ENCODE data around the gene CA10.

Gene CA10

DNA sequence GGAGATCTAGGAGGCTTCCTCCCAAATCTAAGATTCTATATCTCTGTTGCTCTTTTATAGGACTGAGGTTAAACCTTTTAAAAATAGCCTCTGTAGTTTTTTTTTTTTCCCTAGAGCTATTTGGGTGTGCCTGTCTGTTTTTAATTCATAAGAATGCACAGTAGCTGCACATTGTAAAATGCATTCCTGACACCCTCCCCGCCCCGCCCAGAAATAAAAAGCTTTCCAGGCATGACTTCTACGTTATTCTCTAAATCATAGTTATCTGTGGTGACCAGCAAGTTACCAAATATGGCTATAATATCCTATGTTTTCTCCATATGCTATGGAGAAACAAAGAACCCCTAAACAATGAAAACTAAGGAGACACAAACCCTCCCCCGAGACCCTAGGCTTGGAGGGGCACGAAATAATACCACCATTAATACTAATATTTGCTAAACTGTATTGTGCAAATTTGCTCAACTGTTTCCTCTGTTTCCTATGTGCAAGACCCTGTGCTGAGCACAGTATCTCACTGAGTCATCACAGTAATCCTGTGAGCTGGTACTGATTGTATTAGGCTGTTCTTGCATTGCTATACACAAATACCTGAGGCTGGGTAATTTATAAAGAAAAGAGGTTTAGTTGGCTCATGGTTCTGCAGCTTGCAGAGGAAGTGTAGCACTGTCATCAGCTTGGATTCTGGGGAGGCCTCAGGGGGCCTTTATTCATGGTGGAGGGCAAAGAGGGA lies 388.3 kb downstream of the CA10 start:
- no peak overlapping the region for H3K4me3 ChIP-seq (ENCODE audit: low read depth, low read length)
- H3K9ac ChIP-seq (ENCODE audit: low read length), result no peak overlapping the region
- no peaks in the 10 kb centered on the region for H3K9me3 ChIP-seq (ENCODE audit: control insufficient read depth, insufficient read depth, low read depth, low read length)
- H3K4me1 ChIP-seq (ENCODE audit: control insufficient read depth, insufficient read depth, low read length), result no peaks in the 10 kb centered on the region
- no peaks in the 10 kb centered on the region for H3K36me3 ChIP-seq (ENCODE audit: control insufficient read depth, insufficient read depth, low read length)
- no peak overlapping the region for H3K27ac ChIP-seq (ENCODE audit: low read depth, low read length)
- H3K27me3 ChIP-seq (ENCODE audit: control insufficient read depth, insufficient read depth, low read length), result no peaks in the 10 kb centered on the region

DNA sequence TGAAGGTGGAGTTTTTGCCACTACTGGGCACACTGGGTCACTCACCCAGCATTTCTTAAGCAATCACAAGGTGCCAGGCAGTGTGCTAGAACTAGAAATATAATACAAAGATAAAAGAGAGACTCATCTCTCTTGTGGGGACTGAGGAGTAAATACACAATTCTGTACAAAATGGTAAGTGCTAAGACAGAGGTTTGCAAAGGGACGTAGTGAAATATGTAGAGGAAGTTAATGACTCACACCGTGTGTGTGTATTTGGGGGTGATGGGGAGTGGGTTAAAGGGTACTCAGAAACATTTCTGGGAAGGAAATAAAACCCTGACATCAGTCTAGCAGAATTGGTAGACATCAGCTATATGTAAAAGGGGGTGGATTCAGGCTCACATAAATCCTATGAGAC lies 389.3 kb downstream of the CA10 start:
- Histone ChIP-seq H3K27ac (ENCODE audit: low read depth, low read length) (no peak overlapping the region), H3K4me3 (ENCODE audit: low read depth, low read length) (no peak overlapping the region), H3K36me3 (ENCODE audit: control insufficient read depth, insufficient read depth, low read length) (no peaks in the 10 kb centered on the region), H3K9ac (ENCODE audit: low read length) (no peak overlapping the region), H3K9me3 (ENCODE audit: control insufficient read depth, insufficient read depth, low read depth, low read length) (no peaks in the 10 kb centered on the region), H3K27me3 (ENCODE audit: control insufficient read depth, insufficient read depth, low read length) (no peaks in the 10 kb centered on the region), H3K4me1 (ENCODE audit: control insufficient read depth, insufficient read depth, low read length) (no peaks in the 10 kb centered on the region)

DNA sequence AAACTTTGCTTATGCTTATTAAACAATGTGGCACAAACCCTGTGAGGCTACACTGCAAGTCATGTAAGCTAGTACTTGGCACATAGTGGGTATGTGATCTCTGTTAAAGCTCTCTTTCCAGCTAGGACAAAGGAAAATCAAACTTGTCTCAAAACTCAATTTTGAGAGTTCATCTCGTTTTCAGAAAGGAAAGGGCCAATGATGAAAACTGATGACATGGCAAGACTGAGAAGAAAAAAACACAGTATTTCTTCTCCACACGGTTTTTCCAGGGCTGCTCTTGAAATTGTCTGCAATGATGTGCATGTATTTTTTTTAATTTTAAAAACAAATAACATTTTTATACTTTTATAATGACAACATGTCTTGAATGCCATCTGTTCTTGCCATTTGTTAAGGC lies 389.8 kb downstream of the CA10 start:
- Histone ChIP-seq H3K4me3 (ENCODE audit: low read depth, low read length) (no peak overlapping the region), H3K9ac (ENCODE audit: low read length) (no peak overlapping the region), H3K27me3 (ENCODE audit: control insufficient read depth, insufficient read depth, low read length) (no peaks in the 10 kb centered on the region), H3K4me1 (ENCODE audit: control insufficient read depth, insufficient read depth, low read length) (no peaks in the 10 kb centered on the region), H3K9me3 (ENCODE audit: control insufficient read depth, insufficient read depth, low read depth, low read length) (no peaks in the 10 kb centered on the region), H3K36me3 (ENCODE audit: control insufficient read depth, insufficient read depth, low read length) (no peaks in the 10 kb centered on the region), H3K27ac (ENCODE audit: low read depth, low read length) (no peak overlapping the region)

DNA sequence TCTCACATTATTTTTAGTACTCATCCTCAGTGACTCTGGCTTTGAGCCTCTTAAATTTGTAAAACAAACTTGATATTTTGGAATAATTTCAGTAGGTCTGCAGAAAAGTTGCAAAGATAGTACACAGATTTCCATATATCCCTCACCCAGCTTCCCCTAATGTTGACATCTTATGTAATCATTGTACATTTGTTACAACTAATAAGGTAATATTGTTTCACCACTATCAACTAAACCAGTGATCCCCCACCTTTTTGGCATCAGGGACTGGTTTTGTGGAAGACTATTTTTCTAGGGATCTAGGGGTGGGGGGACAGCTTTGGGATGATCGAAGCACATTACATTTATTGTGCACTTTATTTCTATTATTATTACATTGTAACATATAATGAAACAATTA lies 391.2 kb downstream of the CA10 start:
- Histone ChIP-seq H3K36me3 (ENCODE audit: control insufficient read depth, insufficient read depth, low read length) (no peaks in the 10 kb centered on the region), H3K27me3 (ENCODE audit: control insufficient read depth, insufficient read depth, low read length) (no peaks in the 10 kb centered on the region), H3K27ac (ENCODE audit: low read depth, low read length) (no peak overlapping the region), H3K9me3 (ENCODE audit: control insufficient read depth, insufficient read depth, low read depth, low read length) (no peaks in the 10 kb centered on the region), H3K4me3 (ENCODE audit: low read depth, low read length) (no peak overlapping the region), H3K4me1 (ENCODE audit: control insufficient read depth, insufficient read depth, low read length) (no peaks in the 10 kb centered on the region), H3K9ac (ENCODE audit: low read length) (no peak overlapping the region)

DNA sequence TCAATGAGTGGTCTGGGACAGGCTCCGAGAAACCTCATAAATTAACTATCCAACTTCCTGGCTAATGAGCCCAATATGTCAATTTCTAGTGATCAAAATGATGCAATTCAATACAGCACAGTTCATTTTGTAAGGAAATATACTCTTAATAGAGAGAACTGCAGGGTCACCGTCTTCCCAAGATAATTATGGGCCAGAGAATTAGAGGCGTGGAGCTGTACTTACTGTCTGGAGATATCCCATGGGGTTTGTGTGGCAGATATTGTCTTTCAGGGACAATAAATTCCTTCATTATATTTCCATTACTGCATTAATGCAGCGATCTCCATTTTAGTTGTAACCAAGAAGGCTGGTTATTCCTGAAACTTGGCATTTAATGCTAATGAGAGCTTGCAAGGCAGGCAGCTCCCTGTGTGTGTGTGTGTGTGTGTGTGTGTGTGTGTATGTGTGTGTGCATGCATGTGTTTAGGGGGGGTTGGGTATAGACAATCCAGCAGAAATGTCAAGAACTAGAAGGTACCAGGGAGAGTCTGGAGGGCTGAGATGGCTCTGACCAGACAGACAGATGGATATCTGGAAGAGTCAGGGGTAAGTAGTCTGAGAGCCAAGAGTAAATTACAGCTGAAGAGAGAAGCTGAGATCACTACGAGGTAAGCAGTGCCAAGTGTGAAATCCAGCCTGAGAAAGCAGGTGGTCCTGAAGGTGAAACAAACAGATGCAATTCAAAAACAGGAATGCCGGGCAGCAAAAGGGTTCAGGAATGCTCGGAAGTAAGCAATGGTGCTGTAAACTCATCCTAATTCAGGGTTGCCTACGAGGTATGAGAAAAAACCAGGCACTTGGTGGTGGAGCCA lies 393.0 kb downstream of the CA10 start:
- Histone ChIP-seq H3K27ac (ENCODE audit: low read depth, low read length) (no peak overlapping the region), H3K27me3 (ENCODE audit: control insufficient read depth, insufficient read depth, low read length) (no peaks in the 10 kb centered on the region), H3K9me3 (ENCODE audit: control insufficient read depth, insufficient read depth, low read depth, low read length) (no peaks in the 10 kb centered on the region), H3K36me3 (ENCODE audit: control insufficient read depth, insufficient read depth, low read length) (no peaks in the 10 kb centered on the region), H3K4me3 (ENCODE audit: low read depth, low read length) (no peak overlapping the region), H3K4me1 (ENCODE audit: control insufficient read depth, insufficient read depth, low read length) (no peaks in the 10 kb centered on the region), H3K9ac (ENCODE audit: low read length) (no peak overlapping the region)

DNA sequence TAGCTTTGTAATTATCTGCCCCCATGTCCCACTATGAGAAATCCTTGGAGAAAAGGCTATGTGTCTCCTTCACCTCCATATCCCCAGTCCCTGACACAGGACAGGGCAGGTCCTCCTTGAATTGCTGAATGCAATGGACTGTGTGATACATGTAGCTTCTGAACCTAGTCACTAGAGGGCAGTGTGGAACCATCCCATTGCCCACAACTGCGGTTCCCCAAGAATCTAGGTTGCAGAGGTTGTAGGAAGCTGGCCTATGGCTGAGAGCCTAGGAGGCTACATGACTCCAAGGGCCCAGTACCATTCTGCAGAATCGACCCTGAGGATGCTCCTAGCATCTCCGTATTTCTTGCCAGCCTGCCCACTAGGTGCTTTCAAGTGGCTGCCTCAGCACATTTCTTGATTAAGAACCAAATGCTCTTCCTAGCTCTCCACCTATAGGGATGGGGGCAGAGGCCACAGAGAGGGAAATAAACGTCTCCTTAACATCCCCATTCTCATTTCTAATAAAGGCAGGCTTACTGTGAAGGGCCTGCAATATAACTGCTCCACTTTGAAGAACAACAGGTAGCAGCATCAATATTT lies 394.0 kb downstream of the CA10 start:
- H3K9me3 ChIP-seq (ENCODE audit: control insufficient read depth, insufficient read depth, low read depth, low read length), result no peaks in the 10 kb centered on the region
- H3K4me3 ChIP-seq (ENCODE audit: low read depth, low read length), result no peak overlapping the region
- H3K36me3 ChIP-seq (ENCODE audit: control insufficient read depth, insufficient read depth, low read length), result no peaks in the 10 kb centered on the region
- H3K27me3 ChIP-seq (ENCODE audit: control insufficient read depth, insufficient read depth, low read length), result no peaks in the 10 kb centered on the region
- H3K9ac ChIP-seq (ENCODE audit: low read length), result no peak overlapping the region
- H3K4me1 ChIP-seq (ENCODE audit: control insufficient read depth, insufficient read depth, low read length), result no peaks in the 10 kb centered on the region
- H3K27ac ChIP-seq (ENCODE audit: low read depth, low read length), result no peak overlapping the region

DNA sequence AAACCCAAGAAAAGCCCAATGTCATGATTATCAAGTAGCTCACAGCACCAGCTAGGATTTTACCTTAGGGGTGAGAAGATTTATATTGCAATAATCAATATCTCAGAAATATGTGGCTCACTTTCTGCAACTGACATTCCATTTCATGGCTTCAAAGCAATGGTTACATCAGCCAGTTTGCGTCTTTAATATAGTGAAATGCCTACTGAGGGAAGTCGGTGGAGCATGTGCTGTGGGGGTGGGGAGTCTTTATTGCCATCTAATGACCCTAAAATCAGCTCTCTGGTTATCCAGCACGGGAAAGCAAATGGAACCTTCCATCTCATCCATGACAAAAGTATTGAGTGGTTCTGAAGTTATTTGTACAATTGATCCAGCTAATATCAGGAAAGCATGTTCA lies 395.5 kb downstream of the CA10 start:
- no peaks in the 10 kb centered on the region for H3K36me3 ChIP-seq (ENCODE audit: control insufficient read depth, insufficient read depth, low read length)
- H3K27ac ChIP-seq (ENCODE audit: low read depth, low read length), result no peak overlapping the region
- no peak overlapping the region for H3K4me3 ChIP-seq (ENCODE audit: low read depth, low read length)
- H3K9me3 ChIP-seq (ENCODE audit: control insufficient read depth, insufficient read depth, low read depth, low read length), result no peaks in the 10 kb centered on the region
- H3K4me1 ChIP-seq (ENCODE audit: control insufficient read depth, insufficient read depth, low read length), result no peaks in the 10 kb centered on the region
- no peaks in the 10 kb centered on the region for H3K27me3 ChIP-seq (ENCODE audit: control insufficient read depth, insufficient read depth, low read length)
- H3K9ac ChIP-seq (ENCODE audit: low read length), result no peak overlapping the region

DNA sequence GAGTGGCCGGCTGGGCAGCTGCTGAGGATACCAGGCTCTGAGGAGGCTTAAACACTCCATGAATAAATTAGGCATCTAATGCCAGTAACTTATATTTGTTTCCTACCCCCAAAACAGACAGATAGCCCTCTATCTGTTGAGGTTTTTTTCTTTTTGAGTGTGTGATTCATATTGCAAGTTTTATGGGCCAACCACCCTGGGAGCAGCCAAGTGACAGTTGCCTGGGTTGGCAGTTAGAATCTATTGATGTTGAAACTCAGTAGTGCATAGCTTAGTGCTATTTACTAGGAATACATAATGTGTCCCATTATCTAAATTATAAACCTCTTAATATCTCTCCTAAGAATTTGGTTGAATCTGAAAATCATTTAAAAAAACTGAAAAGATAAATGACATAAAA lies 397.4 kb downstream of the CA10 start:
- no peak overlapping the region for H3K4me3 ChIP-seq (ENCODE audit: low read depth, low read length)
- no peak overlapping the region for H3K27ac ChIP-seq (ENCODE audit: low read depth, low read length)
- no peaks in the 10 kb centered on the region for H3K4me1 ChIP-seq (ENCODE audit: control insufficient read depth, insufficient read depth, low read length)
- H3K36me3 ChIP-seq (ENCODE audit: control insufficient read depth, insufficient read depth, low read length), result no peaks in the 10 kb centered on the region
- no peaks in the 10 kb centered on the region for H3K27me3 ChIP-seq (ENCODE audit: control insufficient read depth, insufficient read depth, low read length)
- no peaks in the 10 kb centered on the region for H3K9me3 ChIP-seq (ENCODE audit: control insufficient read depth, insufficient read depth, low read depth, low read length)
- H3K9ac ChIP-seq (ENCODE audit: low read length), result no peak overlapping the region

DNA sequence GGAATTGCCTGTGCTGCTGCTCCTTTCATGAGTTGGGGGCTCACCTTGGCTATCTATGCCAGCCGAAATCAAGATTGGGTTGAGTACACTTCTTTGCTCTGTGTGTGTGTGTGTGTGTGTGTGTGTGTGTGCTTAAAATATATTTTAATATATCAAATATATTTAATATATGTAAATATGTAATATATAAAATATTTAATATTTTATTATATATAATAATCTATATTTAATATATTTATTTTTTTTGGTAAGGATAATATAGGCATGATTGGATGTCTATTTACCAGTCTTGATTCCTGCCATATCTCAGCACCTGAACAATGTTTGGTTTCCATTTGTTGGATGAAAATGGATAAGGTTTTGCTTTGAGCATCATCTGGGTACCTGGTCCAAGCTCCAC lies 399.3 kb downstream of the CA10 start:
- H3K9ac ChIP-seq (ENCODE audit: low read length), result no peak overlapping the region
- no peaks in the 10 kb centered on the region for H3K36me3 ChIP-seq (ENCODE audit: control insufficient read depth, insufficient read depth, low read length)
- no peaks in the 10 kb centered on the region for H3K9me3 ChIP-seq (ENCODE audit: control insufficient read depth, insufficient read depth, low read depth, low read length)
- no peaks in the 10 kb centered on the region for H3K27me3 ChIP-seq (ENCODE audit: control insufficient read depth, insufficient read depth, low read length)
- no peak overlapping the region for H3K4me3 ChIP-seq (ENCODE audit: low read depth, low read length)
- H3K4me1 ChIP-seq (ENCODE audit: control insufficient read depth, insufficient read depth, low read length), result no peaks in the 10 kb centered on the region
- no peak overlapping the region for H3K27ac ChIP-seq (ENCODE audit: low read depth, low read length)

DNA sequence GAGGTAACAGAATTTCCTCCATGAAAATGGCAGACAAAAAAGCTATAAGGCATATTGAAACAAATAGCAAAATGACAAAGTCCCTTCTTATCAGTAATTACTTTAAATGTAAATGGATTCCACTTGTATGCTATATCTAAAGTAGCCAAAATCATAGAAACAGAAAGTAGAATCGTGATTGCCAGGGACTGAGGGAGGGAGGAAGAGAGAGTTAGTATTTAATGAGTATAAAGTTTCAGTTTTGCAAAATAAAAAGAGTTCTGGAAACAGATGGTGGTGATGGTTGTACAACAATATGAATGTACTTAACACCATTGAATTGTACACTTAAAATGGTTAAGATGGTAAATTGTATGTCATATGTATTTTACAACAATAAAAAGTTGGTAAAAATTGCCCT lies 407.4 kb downstream of the CA10 start:
- H3K4me1 ChIP-seq (ENCODE audit: control insufficient read depth, insufficient read depth, low read length), result 0 out of 2 replicates have a peak, but pooled peaks cover 4% of the 10 kb centered on the region
- H3K36me3 ChIP-seq (ENCODE audit: control insufficient read depth, insufficient read depth, low read length), result no peaks in the 10 kb centered on the region
- H3K27ac ChIP-seq (ENCODE audit: low read depth, low read length), result no peak overlapping the region
- H3K9ac ChIP-seq (ENCODE audit: low read length), result no peak overlapping the region
- no peak overlapping the region for H3K4me3 ChIP-seq (ENCODE audit: low read depth, low read length)
- no peaks in the 10 kb centered on the region for H3K9me3 ChIP-seq (ENCODE audit: control insufficient read depth, insufficient read depth, low read depth, low read length)
- H3K27me3 ChIP-seq (ENCODE audit: control insufficient read depth, insufficient read depth, low read length), result no peaks in the 10 kb centered on the region

All from HUES6 (cell line).